Ectodermal cell (in vitro differentiated cells): ENCODE data around the gene DDIAS. TPM values are rescaled to one million over a fixed set of nuclear protein-coding genes. Genes with fewer than 3 reads are reported as not detected.
"Not testable (repeated sequence)": the region's sequence is repeated elsewhere in the genome, so short reads cannot be mapped to it uniquely, and the experiment has no call there.

Source experiments
- H3K27ac ChIP-seq: 2 replicates; pipeline ENCODE4 v1.7.0; 2013; ENCODE audit warnings: mild to moderate bottlenecking, low read depth, low read length; ENCODE audit not compliant: insufficient read depth, poor library complexity, severe bottlenecking
- H3K27me3 ChIP-seq: 2 replicates; pipeline ENCODE4 v1.7.0; 2013; ENCODE audit warnings: mild to moderate bottlenecking, low read length; ENCODE audit not compliant: insufficient read depth, control insufficient read depth, poor library complexity, severe bottlenecking
- H3K36me3 ChIP-seq: one replicate; pipeline ENCODE4 v1.7.0; 2013; ENCODE audit warnings: low read length; ENCODE audit not compliant: control insufficient read depth, insufficient read depth
- H3K4me1 ChIP-seq: one replicate; pipeline ENCODE4 v1.7.0; 2013; ENCODE audit warnings: low read length; ENCODE audit not compliant: control insufficient read depth, insufficient read depth
- H3K4me3 ChIP-seq: 2 replicates; pipeline ENCODE4 v1.7.0; 2013; ENCODE audit warnings: low read depth, low read length, control low read depth; ENCODE audit not compliant: insufficient read depth
- H3K9me3 ChIP-seq: 2 replicates; pipeline ENCODE4 v1.7.0; 2013; ENCODE audit warnings: mild to moderate bottlenecking, low read length, moderate library complexity; ENCODE audit not compliant: control insufficient read depth
- WGBS, 2 experiments: methylation state at CpG; one replicate each; pipeline ENCODE4 v1.1.7; 2013; ENCODE audit warnings: missing lambda C conversion rate in 2 of 2; 5-methylcytosine and 5-hydroxymethylcytosine counted together
- polyA plus RNA-seq, 4 experiments: library from polyadenylated mRNA; stranded (reverse); fragments of 50-300 nt; gene quantifications; one replicate each; pipeline ENCODE4 v1.2.3, GENCODE V29; 2013

Gene DDIAS, protein sequence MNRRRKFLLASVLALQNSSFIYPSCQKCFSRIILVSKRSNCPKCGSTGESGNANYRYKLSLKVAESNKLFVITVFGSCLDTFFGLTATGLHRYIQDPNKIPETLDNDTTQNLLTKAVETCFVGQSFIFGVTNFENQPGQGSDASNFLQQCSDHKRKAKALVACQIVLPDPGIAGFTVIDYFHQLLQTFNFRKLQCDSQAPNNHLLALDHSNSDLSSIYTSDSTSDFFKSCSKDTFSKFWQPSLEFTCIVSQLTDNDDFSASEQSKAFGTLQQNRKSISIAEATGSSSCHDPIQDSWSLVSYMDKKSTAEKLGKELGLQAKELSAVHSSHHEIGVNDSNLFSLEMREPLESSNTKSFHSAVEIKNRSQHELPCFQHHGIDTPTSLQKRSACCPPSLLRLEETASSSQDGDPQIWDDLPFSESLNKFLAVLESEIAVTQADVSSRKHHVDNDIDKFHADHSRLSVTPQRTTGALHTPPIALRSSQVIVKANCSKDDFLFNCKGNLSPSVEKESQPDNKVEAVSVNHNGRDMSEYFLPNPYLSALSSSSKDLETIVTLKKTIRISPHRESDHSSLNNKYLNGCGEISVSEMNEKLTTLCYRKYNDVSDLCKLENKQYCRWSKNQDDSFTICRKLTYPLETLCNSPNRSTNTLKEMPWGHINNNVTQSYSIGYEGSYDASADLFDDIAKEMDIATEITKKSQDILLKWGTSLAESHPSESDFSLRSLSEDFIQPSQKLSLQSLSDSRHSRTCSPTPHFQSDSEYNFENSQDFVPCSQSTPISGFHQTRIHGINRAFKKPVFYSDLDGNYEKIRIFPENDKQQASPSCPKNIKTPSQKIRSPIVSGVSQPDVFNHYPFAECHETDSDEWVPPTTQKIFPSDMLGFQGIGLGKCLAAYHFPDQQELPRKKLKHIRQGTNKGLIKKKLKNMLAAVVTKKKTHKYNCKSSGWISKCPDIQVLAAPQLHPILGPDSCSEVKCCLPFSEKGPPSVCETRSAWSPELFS
- 27.4 TPM for polyA plus RNA-seq (2013, experiment 1 of 4)
- polyA plus RNA-seq (2013, experiment 2 of 4): 21.1 TPM
- 18.0 TPM for polyA plus RNA-seq (2013, experiment 3 of 4)
- polyA plus RNA-seq (2013, experiment 4 of 4): 15.0 TPM

- peaks cover 7% of the 10 kb centered on the region for H3K4me1 ChIP-seq
- H3K9me3 ChIP-seq: no peaks in the 10 kb centered on the region
- H3K4me3 ChIP-seq: peak within 1 kb of the TSS; percentile 79
- WGBS, 2 experiments: 0% methylated on average over 49 of the region's 49 CpGs
- H3K36me3 ChIP-seq: no peaks in the 10 kb centered on the region
- H3K27me3 ChIP-seq: no peaks in the 10 kb centered on the region
- peak within 1 kb of the TSS; percentile 73 for H3K27ac ChIP-seq
Observed at GRCh38 chr11:82901165-82901921, at the start of gene DDIAS. DDIAS (plus strand) TSS chr11:82901736; CDS start chr11:82914739, 13,003 bp downstream.

- Histone ChIP-seq H3K4me3 (no peak overlapping the region), H3K27ac (no peak overlapping the region), H3K4me1 (no peaks in the 10 kb centered on the region), H3K9me3 (no peaks in the 10 kb centered on the region), H3K27me3 (no peaks in the 10 kb centered on the region), H3K36me3 (no peaks in the 10 kb centered on the region)
Observed at GRCh38 chr11:82854242-82854641, 47.3 kb upstream of the DDIAS start.

- H3K27ac ChIP-seq, H3K36me3 ChIP-seq, H3K4me1 ChIP-seq, H3K9me3 ChIP-seq, H3K4me3 ChIP-seq, H3K27me3 ChIP-seq: not testable (repeated sequence)
- 90 to 92% methylated on average over 1 of the region's 1 CpG for WGBS, 2 experiments
Observed at GRCh38 chr11:82854916-82855315, 46.6 kb upstream of the DDIAS start.

GRCh38 chr11:82855616-82856015 is 45.9 kb upstream of the DDIAS start:
- H3K27me3 ChIP-seq: no peaks in the 10 kb centered on the region
- no peak overlapping the region for H3K27ac ChIP-seq
- 88% methylated on average over 1 to 2 of the region's 2 CpGs for WGBS, 2 experiments
- no peaks in the 10 kb centered on the region for H3K4me1 ChIP-seq
- H3K9me3 ChIP-seq: no peaks in the 10 kb centered on the region
- H3K4me3 ChIP-seq: no peak overlapping the region
- no peaks in the 10 kb centered on the region for H3K36me3 ChIP-seq

GRCh38 chr11:82857145-82857544 is 44.4 kb upstream of the DDIAS start:
- 95 to 97% methylated on average over 2 of the region's 2 CpGs for WGBS, 2 experiments
- no peaks in the 10 kb centered on the region for H3K36me3 ChIP-seq
- H3K4me1 ChIP-seq: no peaks in the 10 kb centered on the region
- no peaks in the 10 kb centered on the region for H3K9me3 ChIP-seq
- H3K27ac ChIP-seq: no peak overlapping the region
- no peaks in the 10 kb centered on the region for H3K27me3 ChIP-seq
- H3K4me3 ChIP-seq: no peak overlapping the region

DNA sequence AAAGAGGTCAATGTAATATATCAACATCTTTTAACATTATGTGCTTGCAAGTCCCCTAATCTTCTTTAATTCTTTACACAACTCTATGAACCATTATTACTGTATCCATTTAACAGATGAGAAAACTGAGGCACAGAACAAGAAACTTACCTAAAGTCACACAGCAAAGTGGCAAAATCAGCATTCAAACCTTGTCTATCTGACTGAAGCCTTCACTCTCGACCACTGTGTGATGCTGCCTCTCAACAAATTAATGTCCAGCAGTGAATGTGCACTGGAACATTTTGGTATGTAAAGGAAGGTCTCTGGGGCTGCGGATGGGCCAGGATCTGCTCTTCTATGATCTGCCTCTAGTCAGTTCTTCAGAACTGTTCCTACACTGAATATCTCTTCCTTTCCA is 43.4 kb upstream of the DDIAS start:
- Histone ChIP-seq H3K9me3 (no peaks in the 10 kb centered on the region), H3K36me3 (no peaks in the 10 kb centered on the region), H3K27ac (no peak overlapping the region), H3K4me1 (no peaks in the 10 kb centered on the region), H3K4me3 (no peak overlapping the region), H3K27me3 (no peaks in the 10 kb centered on the region)
- 85 to 94% methylated on average over 2 of the region's 2 CpGs for WGBS, 2 experiments

GRCh38 chr11:82858556-82859091 is 42.9 kb upstream of the DDIAS start:
- Histone ChIP-seq H3K4me1 (no peaks in the 10 kb centered on the region), H3K9me3 (no peaks in the 10 kb centered on the region), H3K4me3 (no peak overlapping the region), H3K27me3 (no peaks in the 10 kb centered on the region), H3K36me3 (no peaks in the 10 kb centered on the region), H3K27ac (no peak overlapping the region)
- 80 to 91% methylated on average over 1 of the region's 1 CpG for WGBS, 2 experiments

DNA sequence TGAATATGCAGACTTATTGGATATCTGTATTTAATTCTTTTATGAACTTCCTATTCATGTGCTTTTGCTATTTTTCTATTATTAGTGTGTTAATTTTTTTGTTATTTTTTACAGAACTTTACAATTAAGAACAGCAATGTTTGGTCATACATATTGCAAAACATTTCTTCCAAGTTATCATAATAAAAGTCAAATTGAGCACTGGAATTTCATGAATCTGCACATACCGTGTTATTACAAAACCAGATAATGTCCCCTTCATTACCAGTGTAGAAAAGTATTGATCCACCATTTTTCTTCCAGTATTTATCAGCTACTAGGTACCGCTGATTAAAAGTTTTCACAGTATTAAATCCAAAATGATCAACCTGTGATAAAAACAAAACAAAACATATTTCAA is 41.8 kb upstream of the DDIAS start:
- Histone ChIP-seq H3K4me1 (no peaks in the 10 kb centered on the region), H3K36me3 (no peaks in the 10 kb centered on the region), H3K27ac (no peak overlapping the region), H3K4me3 (no peak overlapping the region), H3K9me3 (no peaks in the 10 kb centered on the region), H3K27me3 (no peaks in the 10 kb centered on the region)
- 97 to 99% methylated on average over 2 of the region's 2 CpGs for WGBS, 2 experiments

- Histone ChIP-seq H3K9me3 (no peaks in the 10 kb centered on the region), H3K27me3 (no peaks in the 10 kb centered on the region), H3K4me3 (no peak overlapping the region), H3K27ac (no peak overlapping the region), H3K36me3 (no peaks in the 10 kb centered on the region), H3K4me1 (no peaks in the 10 kb centered on the region)
- 35 to 53% methylated on average over 1 of the region's 2 CpGs for WGBS, 2 experiments
Observed at GRCh38 chr11:82862379-82862778, 39.2 kb upstream of the DDIAS start.
